BJ (cell line): ENCODE measurements around the gene NSD2. TPM values are rescaled to one million over a fixed set of nuclear protein-coding genes. Genes with fewer than 3 reads are reported as not detected.

Experiments used
- CTCF ChIA-PET: fragments of 350-600 bp; formaldehyde crosslinking; extraction: SDS; loops from one replicate; lab custom pipeline; 2021; ENCODE audit warnings: antibody characterized with exemption, inconsistent platforms; lab: Yijun Ruan, JAX
- POLR2A ChIA-PET: fragments of 300-600 bp; sonication (Branson Sonifier 250); formaldehyde crosslinking; extraction: SDS; loops from one replicate; lab custom pipeline; 2021; ENCODE audit warnings: antibody characterized with exemption; lab: Charles Lee
- DNase-seq: peaks from one replicate; pipeline ENCODE4 v3.0.0-alpha.2; 2011; ENCODE audit warnings: low read depth
- H3K27me3 ChIP-seq: 2 replicates; pipeline ENCODE4 v1.6.0; 2011; ENCODE audit warnings: low read length; ENCODE audit not compliant: control insufficient read depth, insufficient read depth
- H3K36me3 ChIP-seq: 2 replicates; pipeline ENCODE4 v1.5.1; 2011; ENCODE audit warnings: low read length; ENCODE audit not compliant: control insufficient read depth, insufficient read depth
- H3K4me3 ChIP-seq: 2 replicates; pipeline ENCODE4 v1.5.1; 2011; ENCODE audit warnings: low read depth, mild to moderate bottlenecking, control low read depth, low read length
- CTCF ChIP-seq: IDR thresholded peaks from 2 replicates; pipeline ENCODE4 v1.5.1; 2011; ENCODE audit warnings: low read depth, mild to moderate bottlenecking, control low read depth, inconsistent platforms, low read length, moderate library complexity; ENCODE audit not compliant: insufficient read depth
- polyA plus RNA-seq: library from polyadenylated mRNA; depleted of rRNA; stranded (reverse); fragments of >200 nt; gene quantifications from 2 replicates; pipeline ENCODE4 v1.2.3, GENCODE V29; 2011

Gene NSD2
- polyA plus RNA-seq, 1 experiment, result 22.3 TPM

GRCh38 chr4:1896658-1896991 is 25.4 kb downstream of the NSD2 start:
- DNase-seq, result no peak
- H3K4me3 ChIP-seq, result no peak overlapping the region
- no peaks in the 10 kb centered on the region for H3K27me3 ChIP-seq
- CTCF ChIA-PET, result interaction anchor here (1.3 to 6.6 kb wide), 4 partner anchors 10 to 66 kb away, joined by 3 to 74 read pairs (median 36); no protein-coding TSS in a partner anchor
- H3K36me3 ChIP-seq, result peaks cover 9% of the 10 kb centered on the region
- no peak for TF ChIP-seq CTCF
- POLR2A ChIA-PET, result no interaction called here

- no peaks in the 10 kb centered on the region for H3K27me3 ChIP-seq
- H3K36me3 ChIP-seq, result peaks cover 12% of the 10 kb centered on the region
- no peak for DNase-seq
- POLR2A ChIA-PET, result no interaction called here
- CTCF ChIA-PET, result interaction anchor here (0.7 to 6.6 kb wide), 16 partner anchors 11 to 152 kb away, joined by 3 to 74 read pairs (median 6); partner anchors contain the start of gene LETM1
- H3K4me3 ChIP-seq, result no peak overlapping the region
- no peak for TF ChIP-seq CTCF
Measured at GRCh38 chr4:1898007-1898406, 26.8 kb downstream of the NSD2 start.

- ChIA-PET POLR2A (no interaction called here), CTCF (interaction anchor here (0.6 to 6.6 kb wide), 35 partner anchors 10 to 168 kb away, joined by 3 to 74 read pairs (median 5); partner anchors contain the start of genes LETM1 and NSD2)
- Histone ChIP-seq H3K36me3 (peaks cover 12% of the 10 kb centered on the region), H3K4me3 (no peak overlapping the region), H3K27me3 (no peaks in the 10 kb centered on the region)
- no peak for DNase-seq
- TF ChIP-seq CTCF, result no peak
Measured at GRCh38 chr4:1898681-1899080, 27.5 kb downstream of the NSD2 start.

- ChIA-PET CTCF (interaction anchor here (0.6 to 6.6 kb wide), 46 partner anchors 9 to 169 kb away, joined by 3 to 74 read pairs (median 4); partner anchors contain the start of genes LETM1 and NSD2), POLR2A (no interaction called here)
- H3K36me3 ChIP-seq, result peaks cover 12% of the 10 kb centered on the region
- H3K27me3 ChIP-seq, result no peaks in the 10 kb centered on the region
- DNase-seq, result no peak
- peak; percentile 83 for TF ChIP-seq CTCF
- H3K4me3 ChIP-seq, result no peak overlapping the region
Measured at GRCh38 chr4:1899149-1900086, 28.2 kb downstream of the NSD2 start.

GRCh38 chr4:1900087-1900433 is 28.9 kb downstream of the NSD2 start:
- POLR2A ChIA-PET, result no interaction called here

More at GRCh38 chr4:1900087-1900433, 28.9 kb downstream of the NSD2 start:
- no peak for TF ChIP-seq CTCF
- CTCF ChIA-PET, result interaction anchor here (0.6 to 6.6 kb wide), 29 partner anchors 9 to 159 kb away, joined by 3 to 74 read pairs (median 5); partner anchors contain the start of genes LETM1 and NSD2
- no peaks in the 10 kb centered on the region for H3K27me3 ChIP-seq
- no peak overlapping the region for H3K4me3 ChIP-seq
- DNase-seq, result no peak
- H3K36me3 ChIP-seq, result peaks cover 12% of the 10 kb centered on the region
